T-helper 2 cell treated with Interferon-gamma antibody and Interleukin-4, amounts not matched to agents 5 μg/mL and 100 μg/mL, for 36 hours (primary cell): ENCODE measurements around the gene ECHDC1.
"Not testable (repeated sequence)": the region's sequence is repeated elsewhere in the genome, so short reads cannot be mapped to it uniquely, and the experiment has no call there.

Experiments
- DNase-seq: peaks from one replicate; pipeline ENCODE4 v3.0.0; 2021; ENCODE audit warnings: low spot score
- H3K27ac Mint-ChIP-seq: one replicate; pipeline ENCODE4 v1.8.0; 2021; ENCODE audit warnings: mild to moderate bottlenecking, mixed read lengths
- H3K27me3 Mint-ChIP-seq: one replicate; pipeline ENCODE4 v1.8.0; 2021; ENCODE audit warnings: low read depth, mixed read lengths
- H3K36me3 Mint-ChIP-seq: one replicate; pipeline ENCODE4 v1.8.0; 2021; ENCODE audit warnings: low read depth, mixed read lengths
- H3K4me1 Mint-ChIP-seq: one replicate; pipeline ENCODE4 v1.8.0; 2021; ENCODE audit warnings: low read depth, mixed read lengths
- H3K4me3 Mint-ChIP-seq: one replicate; pipeline ENCODE4 v1.8.0; 2022; ENCODE audit warnings: mild to moderate bottlenecking, moderate library complexity, mixed read lengths
- H3K9me3 Mint-ChIP-seq: one replicate; pipeline ENCODE4 v1.8.0; 2021; ENCODE audit warnings: mixed read lengths

Gene ECHDC1, protein sequence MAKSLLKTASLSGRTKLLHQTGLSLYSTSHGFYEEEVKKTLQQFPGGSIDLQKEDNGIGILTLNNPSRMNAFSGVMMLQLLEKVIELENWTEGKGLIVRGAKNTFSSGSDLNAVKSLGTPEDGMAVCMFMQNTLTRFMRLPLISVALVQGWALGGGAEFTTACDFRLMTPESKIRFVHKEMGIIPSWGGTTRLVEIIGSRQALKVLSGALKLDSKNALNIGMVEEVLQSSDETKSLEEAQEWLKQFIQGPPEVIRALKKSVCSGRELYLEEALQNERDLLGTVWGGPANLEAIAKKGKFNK

DNA sequence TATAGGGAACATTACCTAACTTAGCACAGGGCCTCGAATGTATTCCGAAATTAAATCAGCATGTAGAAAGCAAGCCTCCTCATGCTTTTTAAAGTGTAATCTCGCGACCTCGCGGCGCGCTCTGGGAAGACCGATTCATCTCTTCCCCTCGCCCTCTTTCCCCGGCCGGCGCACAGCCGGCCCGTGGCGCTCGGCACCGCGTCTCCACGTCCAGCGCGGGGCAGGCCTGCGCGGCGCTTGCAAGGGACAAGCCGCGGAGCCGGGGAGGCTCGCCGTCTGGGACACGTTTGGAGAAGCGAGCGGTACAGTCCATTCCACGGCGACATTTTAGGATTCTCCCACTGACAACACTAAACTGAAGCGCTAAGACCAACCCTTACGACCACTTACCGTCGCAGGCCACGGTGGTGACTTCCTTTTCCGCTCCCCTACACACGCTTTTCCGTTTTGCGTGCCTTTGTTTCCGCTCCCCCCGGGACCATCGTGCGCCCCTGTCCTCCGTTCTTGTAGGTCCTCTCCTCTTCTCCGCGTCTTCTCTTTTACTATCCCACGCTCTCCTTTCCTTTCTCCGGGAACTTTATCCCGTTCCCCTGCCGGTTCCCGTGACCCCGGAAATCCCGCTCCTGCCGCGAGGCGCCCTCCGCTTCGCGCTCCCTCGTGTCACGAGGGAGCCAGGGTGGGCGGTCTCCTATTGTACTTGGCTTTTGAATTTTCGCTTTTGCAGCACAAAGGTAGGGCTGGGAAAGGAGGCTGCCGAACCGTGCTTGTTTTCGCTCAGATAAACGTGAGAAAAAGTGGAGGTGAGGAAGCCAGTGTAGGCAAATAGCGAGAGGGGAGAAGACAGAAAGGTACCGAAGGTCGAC is at the start of gene ECHDC1:
TSS of gene ECHDC1 (minus strand) at position 664 of the 863 bp plus-strand sequence. CDS start 12,581 bp downstream, outside the sequence.
- peaks cover 6% of the 10 kb centered on the region for H3K36me3 Mint-ChIP-seq
- H3K27me3 Mint-ChIP-seq = no peaks in the 10 kb centered on the region
- DNase-seq = peak; percentile 66
- no peaks in the 10 kb centered on the region for H3K9me3 Mint-ChIP-seq
- H3K27ac Mint-ChIP-seq = no peak within 1 kb of the TSS
- H3K4me3 Mint-ChIP-seq = no peak within 1 kb of the TSS
- peaks cover 6% of the 10 kb centered on the region for H3K4me1 Mint-ChIP-seq

DNA sequence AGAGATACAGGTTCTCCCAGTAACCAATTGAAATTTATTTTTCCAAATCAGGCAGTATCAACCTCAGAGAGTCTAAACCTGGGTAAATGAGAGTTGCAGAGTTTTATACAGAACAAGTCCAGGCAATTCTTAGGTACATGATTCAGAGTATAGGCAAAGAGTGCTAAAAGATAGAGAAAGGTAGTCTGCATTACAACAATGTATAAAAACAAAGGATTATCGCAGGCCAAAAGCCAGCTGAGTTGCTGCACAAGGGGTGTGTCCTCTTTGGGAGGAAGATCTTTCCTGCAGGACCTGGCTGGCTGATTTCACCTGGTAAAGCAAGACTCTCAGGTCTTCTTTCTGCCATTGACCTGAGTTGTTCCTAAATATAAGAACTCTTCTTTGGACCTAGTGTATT is 48.9 kb upstream of the ECHDC1 start:
- Mint-ChIP-seq H3K27ac (no peak overlapping the region), H3K4me1 (no peaks in the 10 kb centered on the region), H3K9me3 (no peaks in the 10 kb centered on the region), H3K36me3 (no peaks in the 10 kb centered on the region), H3K27me3 (peaks cover 8% of the 10 kb centered on the region), H3K4me3 (no peak overlapping the region)
- no peak for DNase-seq

DNA sequence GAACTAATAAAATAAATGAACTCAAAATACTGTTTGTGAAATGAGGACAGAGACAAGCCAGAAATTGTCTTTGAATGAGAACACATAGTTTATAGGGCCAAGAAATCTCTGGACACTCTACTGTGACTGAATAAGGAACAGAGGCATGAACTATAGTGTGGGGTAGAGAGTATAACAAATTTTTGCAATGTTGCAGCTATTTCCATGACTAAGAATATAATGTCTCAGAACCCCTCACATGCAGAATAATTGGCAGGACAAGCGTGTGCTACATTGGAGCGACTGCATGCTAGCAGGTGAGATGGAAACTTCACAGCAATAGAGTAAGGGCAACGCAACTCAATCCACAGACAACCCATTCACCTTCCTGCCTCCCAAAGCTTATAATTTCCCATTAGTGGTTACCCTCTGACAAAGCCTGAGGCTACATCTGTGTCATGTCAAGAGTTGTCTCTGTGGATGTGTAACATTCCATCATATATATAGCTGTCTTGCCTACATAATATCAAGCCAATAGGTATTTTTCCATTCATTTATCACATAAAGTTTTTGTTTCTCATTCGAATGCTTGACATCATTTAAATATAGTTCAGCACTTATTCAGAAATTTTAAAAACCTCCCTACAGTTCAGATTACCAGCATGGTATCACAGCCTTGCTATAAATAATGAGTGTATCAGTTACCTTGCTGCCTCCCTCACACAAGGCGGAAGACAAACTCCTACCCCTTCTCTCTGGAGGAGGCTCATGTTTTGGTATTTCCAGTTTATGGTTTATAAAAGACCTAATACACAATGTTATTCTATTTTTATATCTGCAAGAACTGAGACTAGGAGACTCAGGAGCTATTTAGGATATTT is 47.9 kb upstream of the ECHDC1 start:
- no peak for DNase-seq
- Mint-ChIP-seq H3K36me3 (no peaks in the 10 kb centered on the region), H3K4me3 (no peak overlapping the region), H3K9me3 (no peaks in the 10 kb centered on the region), H3K27me3 (peaks cover 8% of the 10 kb centered on the region), H3K27ac (no peak overlapping the region), H3K4me1 (no peaks in the 10 kb centered on the region)

DNA sequence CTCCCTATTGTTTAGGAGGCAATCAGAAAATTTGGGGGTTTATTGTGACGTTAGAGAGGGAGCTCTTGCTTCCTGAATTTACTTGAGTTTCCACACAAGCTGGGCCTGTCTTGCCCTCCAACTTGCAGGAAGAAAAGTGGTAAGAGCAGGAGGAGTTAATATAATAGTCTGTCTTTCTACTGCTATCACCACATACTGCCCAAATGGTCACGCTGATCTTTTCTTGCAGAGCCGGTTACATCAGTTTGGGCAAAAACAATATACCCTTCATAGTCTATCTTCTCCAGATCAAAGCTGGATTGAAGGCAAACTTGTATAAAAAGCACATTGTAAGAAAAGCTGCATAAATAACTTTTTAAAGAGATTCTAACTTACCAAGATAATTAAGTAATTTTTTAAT is 46.3 kb upstream of the ECHDC1 start:
- no peaks in the 10 kb centered on the region for H3K36me3 Mint-ChIP-seq
- no peak overlapping the region for H3K4me3 Mint-ChIP-seq
- no peaks in the 10 kb centered on the region for H3K9me3 Mint-ChIP-seq
- H3K27ac Mint-ChIP-seq = no peak overlapping the region
- peaks cover 8% of the 10 kb centered on the region for H3K27me3 Mint-ChIP-seq
- no peak for DNase-seq
- H3K4me1 Mint-ChIP-seq = no peaks in the 10 kb centered on the region

DNA sequence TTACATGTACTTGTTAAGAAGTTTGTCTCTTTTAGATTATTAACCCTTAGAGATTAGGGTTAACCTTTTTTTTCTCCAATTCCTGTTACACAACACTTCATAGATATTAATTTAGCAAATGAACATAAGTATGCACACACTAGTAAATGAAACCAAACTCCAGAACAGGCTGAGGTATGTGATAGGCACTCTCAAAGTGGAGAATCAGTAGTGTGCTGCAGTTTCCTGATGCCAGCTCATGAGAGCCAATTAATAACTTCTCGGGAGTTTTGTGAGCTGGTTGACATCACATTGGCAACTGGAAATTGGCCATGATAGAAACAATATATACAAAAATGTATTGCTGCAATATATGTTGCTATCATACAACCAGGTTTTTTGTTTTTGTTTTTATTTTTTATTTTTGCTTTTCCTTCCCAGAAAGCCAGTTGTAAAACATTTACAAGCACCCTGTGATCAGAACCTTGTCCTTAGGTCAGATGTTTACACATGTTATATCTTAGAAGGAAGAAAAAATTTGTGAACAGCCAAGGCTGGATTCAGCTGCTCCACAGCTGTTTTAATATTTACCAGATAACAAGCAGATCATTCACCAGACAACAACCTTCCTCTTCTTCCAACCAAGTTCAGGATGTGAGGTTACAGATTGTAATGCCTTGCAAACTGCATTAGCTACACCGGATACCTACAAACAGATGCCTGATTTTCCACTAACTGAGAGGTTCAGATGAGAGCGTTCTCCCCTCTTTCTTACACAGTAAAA is 42.4 kb upstream of the ECHDC1 start:
- Mint-ChIP-seq H3K4me1 (no peaks in the 10 kb centered on the region), H3K4me3 (no peak overlapping the region), H3K27me3 (peaks cover 4% of the 10 kb centered on the region), H3K9me3 (no peaks in the 10 kb centered on the region), H3K27ac (no peak overlapping the region), H3K36me3 (no peaks in the 10 kb centered on the region)
- DNase-seq = no peak

DNA sequence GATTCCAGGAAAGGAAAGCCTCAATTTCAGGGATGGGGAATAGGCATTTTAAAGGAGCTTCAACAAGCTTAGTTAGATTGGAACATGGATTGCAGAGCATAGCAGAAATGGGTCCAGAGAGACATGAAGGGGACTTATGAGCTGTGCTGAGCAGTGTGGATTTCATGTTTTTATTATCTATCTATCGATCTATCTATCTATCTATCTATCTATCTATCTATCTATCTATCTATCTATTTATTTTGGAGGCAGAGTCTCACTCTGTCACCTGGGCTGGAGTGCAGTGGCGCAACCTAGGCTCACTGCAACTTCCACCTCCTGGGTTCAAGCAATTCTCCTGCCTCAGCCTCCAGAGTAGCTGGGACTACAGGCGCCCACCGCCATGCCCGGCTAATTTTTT is 41.4 kb upstream of the ECHDC1 start:
- not testable (repeated sequence) for H3K9me3 Mint-ChIP-seq, H3K36me3 Mint-ChIP-seq, DNase-seq, H3K27ac Mint-ChIP-seq, H3K27me3 Mint-ChIP-seq, H3K4me3 Mint-ChIP-seq, H3K4me1 Mint-ChIP-seq

DNA sequence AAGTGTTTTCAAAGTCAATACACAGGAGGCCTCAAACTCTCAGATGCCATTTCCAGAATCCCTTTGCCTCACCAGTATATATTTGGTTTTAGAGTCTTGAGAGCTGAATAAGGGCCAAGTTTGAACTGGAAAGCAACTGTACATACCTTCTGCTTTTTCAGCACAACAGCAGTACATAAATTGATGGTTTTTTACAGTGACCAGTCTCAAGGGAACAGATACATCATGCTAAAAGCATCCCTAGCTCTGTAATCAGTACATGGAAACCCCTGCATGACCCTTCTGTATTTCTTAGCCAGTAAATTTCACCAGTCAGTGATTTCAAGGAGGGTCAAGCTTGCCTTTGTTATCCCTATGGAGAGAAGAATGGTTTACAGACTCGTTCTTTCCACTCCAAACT is 40.6 kb upstream of the ECHDC1 start:
- H3K4me3 Mint-ChIP-seq = no peak overlapping the region
- H3K36me3 Mint-ChIP-seq = no peaks in the 10 kb centered on the region
- H3K27me3 Mint-ChIP-seq = peaks cover 2% of the 10 kb centered on the region
- DNase-seq = no peak
- no peaks in the 10 kb centered on the region for H3K9me3 Mint-ChIP-seq
- H3K4me1 Mint-ChIP-seq = no peaks in the 10 kb centered on the region
- no peak overlapping the region for H3K27ac Mint-ChIP-seq

DNA sequence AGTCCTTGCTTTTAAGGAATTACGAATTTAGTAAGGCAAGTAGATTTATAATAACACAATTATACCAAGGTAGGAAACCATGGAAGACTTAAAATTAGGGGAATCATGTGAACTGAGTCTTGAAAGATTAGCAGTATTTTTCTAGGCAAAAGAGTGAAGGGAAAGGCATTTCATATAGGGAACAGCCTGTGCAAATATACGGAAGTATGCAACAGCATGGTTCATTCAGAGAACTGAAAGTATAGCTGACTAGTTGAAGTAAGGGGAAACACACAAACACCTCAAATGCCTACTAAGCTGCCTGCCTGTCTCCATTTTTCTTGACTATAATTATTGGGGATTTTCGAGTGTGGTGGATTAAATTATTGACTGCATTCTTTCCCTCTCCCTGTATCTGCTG is 39.0 kb upstream of the ECHDC1 start:
- Mint-ChIP-seq H3K27ac (no peak overlapping the region), H3K36me3 (no peaks in the 10 kb centered on the region), H3K4me1 (no peaks in the 10 kb centered on the region), H3K9me3 (no peaks in the 10 kb centered on the region), H3K4me3 (no peak overlapping the region), H3K27me3 (peaks cover 2% of the 10 kb centered on the region)
- DNase-seq = no peak

DNA sequence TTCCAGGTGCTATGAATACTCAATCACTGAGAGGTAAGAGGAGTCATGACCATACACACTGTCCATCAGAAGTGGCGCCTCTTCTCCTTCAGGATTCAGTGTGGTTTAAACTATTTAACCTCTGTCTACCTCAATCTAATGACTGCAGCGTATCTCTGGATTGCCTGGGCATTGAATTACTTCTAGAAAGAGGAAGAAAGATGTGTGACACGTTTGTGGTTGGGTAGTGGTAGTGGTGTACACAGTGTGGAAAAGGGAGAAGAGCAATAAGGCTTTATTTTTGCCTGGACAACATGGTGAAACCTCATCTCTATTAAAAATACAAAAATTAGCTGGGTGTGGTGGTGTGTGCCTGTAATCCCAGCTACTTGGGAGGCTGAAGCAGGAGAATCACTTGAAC is 38.0 kb upstream of the ECHDC1 start:
- Mint-ChIP-seq H3K4me3 (no peak overlapping the region), H3K4me1 (no peaks in the 10 kb centered on the region), H3K27me3 (peaks cover 2% of the 10 kb centered on the region), H3K36me3 (no peaks in the 10 kb centered on the region), H3K9me3 (no peaks in the 10 kb centered on the region), H3K27ac (no peak overlapping the region)
- DNase-seq = no peak

DNA sequence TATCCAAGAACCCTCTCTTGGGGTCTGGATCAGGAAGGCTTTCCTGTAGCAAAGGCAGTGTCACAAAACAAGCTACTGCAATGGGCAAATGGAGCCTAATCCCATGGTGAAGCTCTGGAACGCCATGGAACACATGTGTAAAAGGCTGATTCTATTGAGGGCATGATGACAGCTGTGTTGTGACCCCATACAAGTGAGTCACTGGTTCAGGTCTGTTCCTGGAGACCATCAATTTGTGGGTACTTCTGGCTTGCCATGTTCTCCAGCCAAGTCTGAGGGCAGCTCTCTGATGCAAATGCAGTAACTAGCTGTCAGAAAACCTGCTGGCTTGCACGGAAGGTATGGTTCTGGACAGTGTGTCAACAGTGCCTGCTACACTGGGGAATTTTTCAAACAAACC is 33.3 kb upstream of the ECHDC1 start:
- Mint-ChIP-seq H3K4me1 (no peaks in the 10 kb centered on the region), H3K27ac (no peak overlapping the region), H3K27me3 (no peaks in the 10 kb centered on the region), H3K4me3 (no peak overlapping the region), H3K9me3 (peaks cover 5% of the 10 kb centered on the region), H3K36me3 (no peaks in the 10 kb centered on the region)
- DNase-seq = no peak

DNA sequence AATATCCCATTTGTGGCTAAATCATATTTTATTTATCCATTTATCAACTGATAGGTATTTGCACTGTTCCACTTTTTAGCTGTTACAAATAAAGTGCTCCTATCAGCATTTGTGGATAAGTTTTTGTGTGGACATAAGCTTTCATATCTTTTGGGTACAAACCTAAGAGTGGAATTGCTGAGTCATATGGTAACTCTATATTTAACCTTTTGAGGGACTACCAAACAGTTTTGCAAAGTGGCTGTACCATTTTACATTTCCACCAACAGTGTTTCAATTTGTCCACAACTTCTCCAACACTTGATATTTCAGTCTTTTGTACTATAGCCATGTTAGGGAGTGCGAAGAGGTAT is 23.6 kb upstream of the ECHDC1 start:
- no peak for DNase-seq
- H3K9me3 Mint-ChIP-seq = peaks cover 8% of the 10 kb centered on the region
- no peaks in the 10 kb centered on the region for H3K27me3 Mint-ChIP-seq
- no peak overlapping the region for H3K4me3 Mint-ChIP-seq
- no peaks in the 10 kb centered on the region for H3K4me1 Mint-ChIP-seq
- no peak overlapping the region for H3K27ac Mint-ChIP-seq
- H3K36me3 Mint-ChIP-seq = no peaks in the 10 kb centered on the region

DNA sequence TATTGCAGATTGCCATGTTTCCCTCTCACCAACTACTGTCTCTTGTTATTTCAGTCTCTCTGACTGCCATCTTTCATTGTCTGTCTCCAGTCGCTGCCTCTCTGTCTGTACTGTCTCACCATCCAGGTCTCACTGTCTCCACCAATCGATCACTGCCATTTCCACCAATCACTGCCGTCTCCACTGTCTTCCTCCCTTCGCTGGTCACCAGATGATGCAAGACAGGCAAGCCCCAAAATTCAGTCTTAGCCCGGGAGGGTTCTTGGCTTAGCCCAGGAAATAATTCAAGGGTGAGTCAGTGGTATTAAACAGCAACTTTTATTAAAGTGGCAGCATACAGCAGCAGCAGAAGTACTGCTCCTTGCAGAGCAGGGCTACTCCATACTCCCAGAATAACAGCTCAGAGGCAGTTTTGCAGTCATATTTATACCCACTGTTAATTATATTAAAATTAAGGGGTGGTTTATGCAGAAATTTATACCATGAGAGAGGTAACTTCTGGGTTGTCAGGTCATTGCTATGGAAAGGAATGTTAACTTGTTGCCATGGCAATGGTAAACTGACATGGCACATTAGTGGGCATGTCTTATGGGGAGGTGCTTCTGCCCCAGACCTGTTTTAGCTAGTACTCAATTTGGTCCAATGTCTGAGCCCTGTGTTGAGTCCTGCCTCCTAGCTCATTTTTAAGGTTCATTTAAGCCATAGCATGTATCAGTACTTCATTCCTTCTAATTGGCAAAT is 23.0 kb upstream of the ECHDC1 start:
- Mint-ChIP-seq H3K27ac (no peak overlapping the region), H3K36me3 (no peaks in the 10 kb centered on the region), H3K4me3 (no peak overlapping the region), H3K27me3 (no peaks in the 10 kb centered on the region), H3K4me1 (no peaks in the 10 kb centered on the region), H3K9me3 (peaks cover 2% of the 10 kb centered on the region)
- no peak for DNase-seq

DNA sequence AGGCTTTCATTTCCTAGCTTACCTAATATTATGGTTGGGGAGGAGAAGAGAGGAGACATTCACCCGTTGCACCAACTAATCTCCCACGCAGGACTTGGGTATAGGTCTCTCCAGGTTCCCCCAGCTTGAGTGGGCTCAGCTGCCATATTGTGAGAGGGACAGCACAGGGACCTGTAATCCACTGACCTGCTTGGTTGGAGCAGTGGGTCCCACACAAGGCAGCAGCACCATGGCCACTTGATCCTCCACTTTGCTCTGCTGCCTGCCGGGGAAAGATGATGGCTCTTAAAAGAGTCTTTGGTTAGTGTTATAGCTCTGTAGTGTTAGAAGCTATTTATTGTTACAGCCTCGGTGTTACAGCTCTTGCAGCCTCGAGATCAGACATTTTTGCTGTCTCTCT is 22.5 kb upstream of the ECHDC1 start:
- no peak for DNase-seq
- no peaks in the 10 kb centered on the region for H3K9me3 Mint-ChIP-seq
- no peak overlapping the region for H3K27ac Mint-ChIP-seq
- H3K36me3 Mint-ChIP-seq = no peaks in the 10 kb centered on the region
- H3K27me3 Mint-ChIP-seq = no peaks in the 10 kb centered on the region
- H3K4me1 Mint-ChIP-seq = no peaks in the 10 kb centered on the region
- H3K4me3 Mint-ChIP-seq = no peak overlapping the region
